UCSD-AML1 (cell line): Measurements from ENCODE around the gene JAKMIP2.
"Not testable (repeated sequence)": the region's sequence is repeated elsewhere in the genome, so short reads cannot be mapped to it uniquely, and the experiment has no call there.

Experiments
- DNase-seq: peaks from one replicate; lab custom pipeline; 2025; ENCODE audit not compliant: unreplicated experiment; lab: John Stamatoyannopoulos, UW

The JAKMIP2 gene

DNA sequence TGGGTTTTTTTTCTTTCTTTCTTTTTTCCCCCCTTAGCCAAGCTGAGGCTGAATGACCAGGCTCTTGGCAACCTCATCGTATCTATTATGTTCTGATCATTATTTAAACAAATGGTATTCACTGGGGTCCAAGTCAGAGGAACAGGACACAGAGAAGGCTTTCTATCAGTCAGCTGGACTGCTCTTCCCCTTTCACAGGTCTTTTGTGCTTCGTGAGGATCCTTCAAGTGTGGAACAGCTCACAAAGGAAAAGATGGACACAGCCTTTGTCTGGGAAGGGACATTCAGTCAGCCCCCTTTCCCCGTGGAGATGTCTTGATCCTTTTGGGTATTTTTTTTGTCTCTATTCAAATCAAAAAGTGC is 218.4 kb downstream of the JAKMIP2 start:
- DNase-seq: no peak

DNA sequence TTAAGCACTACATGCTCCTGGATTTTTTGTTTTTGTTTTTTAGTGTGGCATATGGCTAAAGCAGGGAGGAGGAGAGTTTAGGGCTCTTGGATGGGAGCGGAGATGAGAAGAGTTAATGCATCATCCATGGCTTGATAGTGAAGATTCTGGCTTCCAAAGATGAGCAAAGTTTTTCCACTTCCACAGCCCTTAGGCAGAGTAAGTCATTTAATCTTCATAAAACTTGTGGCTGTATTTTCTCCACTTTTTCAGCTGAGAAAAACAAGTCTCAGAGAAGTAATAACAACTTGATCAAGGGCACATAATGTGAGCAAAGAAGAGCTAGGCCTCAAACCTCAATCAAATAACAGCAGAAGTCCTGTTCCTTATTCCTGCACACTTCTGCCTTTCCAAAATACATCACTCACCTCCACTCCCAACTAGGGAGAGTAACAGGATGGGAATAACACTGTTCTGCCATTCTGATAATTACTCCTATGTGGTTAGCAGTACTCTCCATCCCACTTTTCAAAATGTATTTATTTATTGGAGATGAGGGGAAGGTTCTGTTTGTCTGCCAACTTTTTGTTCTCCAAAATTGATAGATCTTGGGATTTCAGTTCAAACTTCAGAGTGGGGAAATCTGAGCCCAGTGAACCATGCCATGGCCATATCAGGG is 218.9 kb downstream of the JAKMIP2 start:
- DNase-seq: no peak

DNA sequence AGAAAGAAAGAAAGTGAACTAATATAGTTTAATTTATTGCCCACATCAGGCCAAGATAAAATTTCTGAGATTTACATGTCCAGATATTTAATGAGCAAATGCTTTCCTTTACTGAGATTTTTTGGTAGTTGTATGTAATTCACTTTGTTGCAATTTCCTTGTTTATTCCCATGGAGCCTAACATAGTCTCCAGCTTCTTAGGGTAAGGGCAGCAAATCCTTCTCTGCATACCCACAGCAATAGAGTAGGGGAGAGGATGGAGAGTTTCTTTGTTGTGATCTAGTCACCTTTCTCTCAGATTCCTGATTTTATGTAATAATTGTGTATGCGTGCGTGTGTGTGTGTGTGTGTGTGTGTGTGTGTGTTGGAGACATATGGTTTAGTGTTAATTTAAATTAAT is 221.1 kb downstream of the JAKMIP2 start:
- DNase-seq: no peak

DNA sequence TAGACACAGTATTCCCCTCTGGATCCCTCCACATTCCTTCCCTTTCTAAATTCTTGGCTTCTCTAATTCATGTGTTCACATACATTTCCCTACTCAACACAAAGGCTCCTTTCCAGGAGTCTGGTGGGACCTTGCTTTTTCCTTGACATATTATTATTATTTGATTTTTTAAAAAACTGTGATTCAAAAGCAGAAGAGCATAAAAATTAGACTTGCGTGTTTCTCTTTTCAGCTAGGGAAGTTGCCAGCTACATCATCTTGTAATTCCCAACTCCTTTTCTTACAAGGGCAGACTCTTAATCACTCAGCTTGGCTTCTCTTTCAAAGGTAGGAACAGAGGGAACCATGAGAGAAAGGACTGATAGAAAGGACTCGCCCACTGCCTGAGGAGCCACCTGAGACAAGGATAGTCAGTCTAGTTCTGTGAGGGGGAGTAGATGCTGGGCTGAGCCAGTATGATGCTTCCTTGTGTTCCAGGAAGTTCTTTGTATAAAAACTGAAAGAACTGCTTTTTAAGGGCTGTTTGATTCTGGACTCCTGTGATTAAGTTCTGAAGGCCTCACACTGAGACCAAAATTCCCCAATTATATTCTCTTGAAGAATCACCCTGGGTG is 221.7 kb downstream of the JAKMIP2 start:
- DNase-seq: no peak

DNA sequence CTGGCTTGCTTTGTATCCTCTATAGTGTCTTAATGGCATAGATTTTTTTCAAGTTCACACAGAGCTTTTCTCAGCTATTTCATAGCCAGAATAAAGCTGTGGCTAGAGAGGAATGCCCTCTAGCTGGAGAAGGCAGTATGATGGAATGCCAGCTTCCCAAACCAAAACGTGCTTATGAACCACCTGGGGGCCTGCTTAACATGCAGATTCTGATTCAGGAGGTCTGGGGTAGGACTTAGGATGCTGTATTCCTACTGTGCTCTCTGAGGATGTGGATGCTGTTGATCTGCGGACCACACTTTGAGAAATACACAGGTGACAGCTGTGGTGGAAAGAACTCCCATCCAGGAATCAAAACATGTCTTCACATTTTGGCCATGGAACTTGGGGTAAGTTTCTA is 222.8 kb downstream of the JAKMIP2 start:
- DNase-seq: no peak

DNA sequence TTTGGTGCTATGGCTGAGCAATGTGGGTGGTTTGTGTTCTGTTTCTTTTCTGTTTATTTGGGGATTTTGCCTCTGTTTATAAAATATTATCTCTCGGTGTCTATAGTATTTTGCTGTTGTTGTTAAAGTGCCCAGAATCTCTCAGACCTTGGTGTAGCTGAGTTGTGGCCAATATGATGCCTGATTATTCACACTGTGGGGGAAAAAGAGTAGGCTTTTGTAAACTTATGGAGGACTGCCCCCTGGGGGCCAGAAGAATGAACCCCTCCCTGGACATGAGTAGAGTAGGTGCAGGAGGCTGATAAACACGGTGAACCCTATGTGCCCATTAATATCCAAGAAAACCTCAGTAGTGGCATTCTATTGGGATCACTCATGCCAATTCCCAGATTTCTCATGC is 223.7 kb downstream of the JAKMIP2 start:
- no peak for DNase-seq

DNA sequence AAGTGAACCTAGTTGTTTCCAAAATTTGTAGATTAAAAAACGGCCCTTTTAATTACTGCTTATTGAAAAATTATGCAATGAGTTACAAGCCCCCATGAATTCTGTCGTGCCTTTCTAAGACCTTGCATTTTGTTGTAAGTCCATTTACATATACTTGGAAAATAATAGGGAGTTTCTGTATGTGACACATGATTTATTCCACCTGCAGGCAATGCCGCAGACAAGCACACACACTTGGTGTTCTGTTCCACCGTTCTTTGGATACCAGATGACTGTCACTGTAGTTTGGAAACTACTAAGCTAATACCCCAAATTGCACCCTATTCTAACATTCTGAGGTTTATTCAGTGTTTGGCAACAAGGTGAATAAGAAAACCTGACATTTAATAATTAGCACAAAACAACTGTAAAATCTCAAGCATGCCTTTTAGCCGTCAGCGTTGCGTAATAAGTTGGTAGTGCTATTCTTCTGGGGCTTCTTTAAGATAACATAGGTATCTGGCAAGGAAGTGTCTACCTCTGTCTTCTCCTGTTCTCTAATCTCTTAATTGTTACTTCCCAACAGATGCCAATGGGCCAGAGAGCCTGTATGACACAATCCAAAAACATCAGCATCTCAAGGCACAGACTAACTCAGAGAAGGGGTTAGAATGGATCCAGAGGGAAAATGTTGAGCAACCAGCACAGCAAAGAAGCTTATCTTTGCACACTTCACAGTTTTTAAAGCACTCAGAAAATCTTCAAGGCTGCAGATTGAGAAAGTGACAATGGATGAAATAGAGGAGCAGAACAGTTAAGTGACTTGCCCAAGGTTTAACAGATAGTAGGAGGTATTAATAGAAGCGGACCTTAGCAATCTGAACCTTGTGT is 224.4 kb downstream of the JAKMIP2 start:
- DNase-seq: no peak

DNA sequence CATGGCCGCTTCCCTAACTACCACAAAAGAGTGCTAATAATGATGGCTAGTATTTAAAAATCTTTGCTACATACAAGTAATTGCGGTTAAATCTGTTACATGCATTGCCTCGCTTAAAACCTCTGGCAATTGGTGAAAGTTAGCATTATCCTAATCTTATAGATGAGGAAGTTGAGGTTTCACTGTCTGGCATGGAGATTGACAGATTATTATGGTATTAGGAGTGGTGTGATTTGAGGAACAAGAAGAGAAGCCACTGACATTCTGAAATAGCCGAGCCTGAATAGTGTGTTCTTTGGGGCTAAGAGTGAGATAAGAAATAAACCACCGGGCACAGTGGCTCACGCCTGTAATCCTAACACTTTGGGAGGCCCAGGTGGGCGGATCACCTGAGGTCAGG is 227.4 kb downstream of the JAKMIP2 start:
- no peak for DNase-seq

DNA sequence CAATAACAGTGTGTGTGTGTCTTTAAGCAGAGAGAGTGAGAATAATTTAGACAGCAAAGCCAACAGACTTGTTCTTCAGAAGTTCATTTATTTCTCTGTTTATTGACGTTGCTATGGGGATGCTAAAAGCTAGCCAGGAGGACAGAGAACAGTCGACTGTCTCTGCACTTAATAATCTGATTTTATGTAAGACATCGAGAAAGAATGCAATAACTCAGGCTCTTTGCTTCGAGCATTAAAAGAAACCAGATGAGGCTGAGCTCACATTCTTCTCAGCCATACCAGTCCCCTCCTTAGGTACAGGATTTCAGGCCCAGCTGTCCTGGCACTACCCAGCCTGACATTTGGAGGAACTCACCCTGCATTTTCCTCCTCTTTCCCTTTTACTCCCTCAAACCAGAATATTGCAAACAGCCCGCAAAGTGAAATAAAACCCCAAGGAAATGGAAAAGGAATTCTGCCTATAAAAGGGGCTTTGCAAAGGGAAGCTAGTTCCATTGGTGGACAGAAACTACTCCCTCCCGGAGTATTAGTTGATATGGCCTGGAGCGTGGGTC is 228.2 kb downstream of the JAKMIP2 start:
- no peak for DNase-seq

DNA sequence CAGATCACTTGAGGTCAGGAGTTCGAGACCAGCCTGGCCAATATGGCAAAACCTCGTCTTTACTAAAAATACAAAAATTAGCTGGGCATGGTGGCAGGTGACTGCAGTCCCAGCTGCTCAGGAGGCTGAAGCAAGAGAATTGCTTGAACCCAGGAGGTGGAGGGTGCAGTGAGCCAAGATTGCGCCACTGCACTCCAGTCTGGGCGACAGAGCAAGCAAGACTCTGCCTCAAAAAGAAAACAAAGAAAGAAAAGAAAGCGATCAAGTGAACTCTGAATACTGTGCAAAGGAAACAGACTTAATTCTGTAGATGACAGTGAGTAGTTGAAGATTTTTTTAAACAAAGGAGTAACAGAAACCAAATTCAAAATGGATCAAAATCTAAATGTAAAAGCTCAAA is 228.7 kb downstream of the JAKMIP2 start:
- DNase-seq: not testable (repeated sequence)

DNA sequence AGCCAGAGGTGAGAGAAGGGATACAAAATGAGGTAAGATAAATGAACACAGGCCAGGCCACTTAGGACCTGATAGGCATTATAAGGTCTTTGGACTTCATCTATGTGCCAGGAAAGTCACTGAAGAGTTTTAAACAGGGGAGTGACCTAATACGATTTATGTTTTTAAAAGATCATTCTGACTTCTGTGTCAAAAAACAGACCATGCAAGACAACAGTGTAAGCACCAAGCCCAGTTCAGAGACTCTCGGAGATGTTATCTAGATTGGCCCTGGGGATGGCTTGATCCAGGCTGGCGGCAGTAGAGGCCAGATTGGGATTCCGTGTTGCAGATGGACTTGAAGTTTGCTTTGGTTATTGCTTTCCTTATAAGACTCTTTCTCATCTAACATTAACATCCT is 229.6 kb downstream of the JAKMIP2 start:
- DNase-seq: no peak

DNA sequence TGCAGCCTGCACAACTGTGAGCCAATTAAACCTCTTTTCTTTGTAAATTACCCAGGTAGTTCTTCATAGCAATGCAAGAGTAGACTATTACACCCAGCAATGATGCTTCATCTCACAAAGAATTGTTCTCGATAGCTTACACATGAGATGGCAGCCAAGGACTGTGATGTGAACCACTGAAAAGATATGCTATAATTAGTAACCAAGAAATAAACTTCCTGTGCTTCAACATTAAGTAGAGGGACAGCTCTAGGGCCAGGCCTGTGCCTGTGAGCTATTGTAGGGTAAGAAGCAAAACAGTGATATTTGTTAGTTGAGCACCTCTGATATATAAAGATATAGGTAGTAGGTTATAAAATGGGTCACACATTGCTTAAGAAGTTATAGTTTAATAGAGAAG is 230.9 kb downstream of the JAKMIP2 start:
- no peak for DNase-seq

DNA sequence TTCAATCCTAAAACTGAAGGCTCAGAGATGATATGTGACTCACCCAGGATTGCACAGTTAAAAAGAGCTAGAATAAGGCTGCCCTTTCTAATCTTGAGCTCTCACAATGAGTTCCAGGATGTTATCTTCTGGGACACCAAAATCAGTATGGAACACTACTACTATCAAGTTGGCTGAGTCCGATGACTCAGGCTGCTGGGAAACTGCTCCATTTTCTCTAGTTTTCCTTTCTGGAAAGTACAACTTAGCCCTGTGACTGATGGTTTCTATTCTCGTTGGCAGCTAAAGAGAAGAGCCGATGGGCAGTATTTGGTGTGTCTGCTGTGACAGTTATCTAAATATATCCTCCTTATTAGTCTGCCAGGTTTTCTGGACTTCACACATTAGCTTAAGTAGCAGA is 234.8 kb downstream of the JAKMIP2 start:
- DNase-seq: no peak

DNA sequence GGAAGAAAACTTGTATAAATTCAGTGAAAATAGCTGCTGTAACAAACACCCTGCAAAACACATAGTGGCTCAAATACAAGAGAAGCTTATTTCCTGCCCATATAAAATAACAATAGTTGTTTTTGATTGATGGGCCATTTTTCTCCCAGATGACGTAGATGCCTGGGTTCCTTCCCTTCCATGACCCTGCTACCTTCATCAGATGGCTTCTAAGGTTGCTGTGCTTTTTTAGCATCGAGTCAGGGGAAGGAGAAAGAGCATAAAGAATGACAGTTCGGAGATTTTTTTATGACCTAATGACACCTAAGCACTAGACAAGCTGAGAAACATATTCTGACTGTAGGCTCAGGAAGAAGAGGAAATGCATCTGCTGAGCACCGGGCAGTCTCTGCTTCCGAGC is 238.0 kb downstream of the JAKMIP2 start:
- no peak for DNase-seq

DNA sequence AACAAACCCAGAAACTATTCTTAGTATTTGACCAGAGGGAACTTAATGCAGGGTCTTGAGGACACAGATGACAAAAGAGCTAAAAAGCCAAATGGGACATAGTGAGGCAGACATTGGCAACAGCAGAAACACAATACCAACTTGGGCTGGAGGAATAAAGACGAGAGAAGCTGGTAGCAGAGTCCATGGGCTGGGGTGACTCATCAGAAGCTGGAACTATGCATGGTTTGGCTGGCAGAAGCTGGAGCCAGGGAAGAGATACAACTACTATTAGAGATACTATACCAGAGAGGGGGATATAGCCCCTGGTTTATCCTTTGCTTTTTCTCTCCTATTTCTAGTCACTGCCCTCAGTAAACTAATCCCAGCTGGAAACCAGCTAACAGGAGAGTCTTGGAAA is 243.5 kb downstream of the JAKMIP2 start:
- no peak for DNase-seq

DNA sequence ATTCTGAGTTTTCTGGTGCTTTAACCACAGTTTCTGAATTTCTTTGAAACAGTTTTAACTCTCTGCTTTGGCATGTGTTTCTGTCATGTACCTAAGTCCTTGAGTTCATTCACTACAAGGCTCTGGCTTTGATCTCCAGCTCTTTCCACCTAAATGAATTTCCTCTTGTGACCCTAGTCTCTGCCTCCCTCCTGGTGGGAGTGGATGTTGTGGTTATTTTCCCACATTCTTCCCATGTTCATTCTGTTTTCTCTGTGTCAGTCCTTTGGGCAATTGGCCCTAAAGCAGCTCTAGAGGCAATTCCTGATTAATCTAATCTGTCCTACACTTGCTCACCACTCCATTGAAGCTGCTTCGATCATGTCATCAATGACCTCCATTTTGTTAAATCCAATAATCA is 244.3 kb downstream of the JAKMIP2 start:
- no peak for DNase-seq
